Gastrocnemius medialis (tissue), 4 donors: ENCODE data around the gene ATP7B. TPM values are rescaled to one million over a fixed set of nuclear protein-coding genes. Genes with fewer than 3 reads are reported as not detected.

ENCODE experiments used
- ATAC-seq, 2 donors: fragments of 150-250 bp; one replicate each; pipeline ENCODE4 v1.9.1; 2016
- DNase-seq, 2 donors: peaks; one replicate each; pipeline ENCODE4 v3.0.0-alpha.2; 2019
- H3K27ac ChIP-seq, 4 donors: fragments of 200-600 bp; sonication (generic); 1 replicate in 1 of 4; 2 replicates in 3 of 4; pipeline ENCODE4 v1.5.1; 2016 to 2018; ENCODE audit warnings: mild to moderate bottlenecking in 2 of 4, moderate library complexity in 1 of 4
- H3K27me3 ChIP-seq, 3 donors: fragments of 200-600 bp; sonication (generic) in 2 of 3; 1 replicate in 1 of 3; 2 replicates in 2 of 3; pipeline versions ENCODE4 v1.5.1 to v1.6.0; 2016 to 2019; ENCODE audit warnings: mild to moderate bottlenecking in 1 of 3, moderate library complexity in 1 of 3
- H3K36me3 ChIP-seq, 2 donors: fragments of 200-600 bp; sonication (generic) in 1 of 2; one replicate each; pipeline ENCODE4 v1.5.1; 2017 to 2018
- H3K4me1 ChIP-seq, 2 donors: fragments of 200-600 bp; sonication (generic) in 1 of 2; one replicate each; pipeline ENCODE4 v1.5.1; 2016 to 2017; ENCODE audit warnings: mild to moderate bottlenecking in 2 of 2
- H3K4me3 ChIP-seq, 4 donors: fragments of 200-600 bp; sonication (generic) in 3 of 4; 1 replicate in 1 of 4; 2 replicates in 3 of 4; pipeline ENCODE4 v1.5.1; 2016 to 2019; ENCODE audit warnings: mild to moderate bottlenecking in 2 of 4
- H3K9me3 ChIP-seq, 3 donors: fragments of 200-600 bp; sonication (generic) in 2 of 3; 1 replicate in 1 of 3; 2 replicates in 2 of 3; pipeline ENCODE4 v1.5.1; 2016 to 2019
- CTCF ChIP-seq, 5 experiments: fragments of 450-650 bp in 3 of 5; fragments of 200-600 bp in 2 of 5; sonication (generic) in 2 of 5; IDR thresholded peaks in 4 of 5; conservative IDR thresholded peaks in 1 of 5; 1 replicate in 4 of 5; 2 replicates in 1 of 5; pipeline ENCODE4 v1.5.1; 2016 to 2019; ENCODE audit warnings: antibody characterized with exemption in 5 of 5, mild to moderate bottlenecking in 3 of 5, moderate library complexity in 3 of 5
- POLR2A ChIP-seq, 2 donors: fragments of 450-650 bp; IDR thresholded peaks; one replicate each; pipeline ENCODE4 v1.6.1; 2017; ENCODE audit warnings: antibody characterized with exemption in 2 of 2, mild to moderate bottlenecking in 2 of 2, moderate library complexity in 2 of 2
- in situ Hi-C, 4 donors: fragments of 200-750 bp; cut with MboI; loops; one replicate each; pipeline versions ENCODE4 v1.15.0 to v1.8.0; 2017; ENCODE audit warnings: low sequenced_read_pairs in 4 of 4
- intact Hi-C: fragments of 100-400 bp; cut with DNase I; formaldehyde crosslinking; loops from one replicate; pipeline ENCODE4 v1.15.1; 2023; ENCODE audit warnings: low total_unique reads
- total RNA-seq, 4 donors: library from RNA; depleted of rRNA; stranded (reverse); fragments of >200 nt; gene quantifications; one replicate each; pipeline versions ENCODE4 v1.1.0 to v1.2.3, GENCODE V29; 2016

The ATP7B gene
- total RNA-seq, 4 donors from 2014 or later, result 1.6 to 3.3 (median 2.6) TPM

- Histone ChIP-seq H3K9me3 (no peaks in the 10 kb centered on the region), H3K4me1 (no peaks in the 10 kb centered on the region), H3K27ac (no peak overlapping the region), H3K36me3 (peaks cover under 1 to 24% of the 10 kb centered on the region in 2 donors), H3K27me3 (no peaks in the 10 kb centered on the region), H3K4me3 (no peak overlapping the region)
- ATAC-seq (no peak), DNase-seq (no peak)
- TF ChIP-seq CTCF (IDR thresholded peaks at IDR 0.05 in 4 of 5, conservative IDR thresholded peaks at IDR 0.05 in 1 of 5), result no peak
- no peak for TF ChIP-seq POLR2A (IDR thresholded peaks at IDR 0.05)
- in situ Hi-C loops (no loop called here), intact Hi-C loops (no loop called here)
Measured at GRCh38 chr13:51944428-51944827, 66.8 kb downstream of the ATP7B start.

GRCh38 chr13:51943721-51944120, 67.5 kb downstream of the ATP7B start:
- ATAC-seq (no peak), DNase-seq (no peak)
- no peak for TF ChIP-seq CTCF (IDR thresholded peaks at IDR 0.05 in 4 of 5, conservative IDR thresholded peaks at IDR 0.05 in 1 of 5)
- TF ChIP-seq POLR2A (IDR thresholded peaks at IDR 0.05), result no peak
- H3K4me3 ChIP-seq, result no peak overlapping the region
- no peak overlapping the region for H3K27ac ChIP-seq
- intact Hi-C loops, result no loop called here
- H3K36me3 ChIP-seq, result peaks cover 0 to 24% of the 10 kb centered on the region in 2 donors
- no peaks in the 10 kb centered on the region for H3K9me3 ChIP-seq
- no peaks in the 10 kb centered on the region for H3K27me3 ChIP-seq
- in situ Hi-C loops, result no loop called here
- H3K4me1 ChIP-seq, result no peaks in the 10 kb centered on the region

GRCh38 chr13:51942189-51942588, 69.1 kb downstream of the ATP7B start:
- H3K9me3 ChIP-seq, result no peaks in the 10 kb centered on the region
- H3K27ac ChIP-seq, result no peak overlapping the region
- in situ Hi-C loops (no loop called here), intact Hi-C loops (no loop called here)
- TF ChIP-seq POLR2A (IDR thresholded peaks at IDR 0.05), result no peak
- no peak for TF ChIP-seq CTCF (IDR thresholded peaks at IDR 0.05 in 4 of 5, conservative IDR thresholded peaks at IDR 0.05 in 1 of 5)
- H3K36me3 ChIP-seq, result peaks cover 0 to 24% of the 10 kb centered on the region in 2 donors
- H3K4me3 ChIP-seq, result no peak overlapping the region
- no peak for DNase-seq
- ATAC-seq, result no peak
- H3K27me3 ChIP-seq, result no peaks in the 10 kb centered on the region
- H3K4me1 ChIP-seq, result no peaks in the 10 kb centered on the region

GRCh38 chr13:51938454-51938853, 72.8 kb downstream of the ATP7B start:
- ATAC-seq, result no peak

More at GRCh38 chr13:51938454-51938853, 72.8 kb downstream of the ATP7B start:
- in situ Hi-C loops (no loop called here), intact Hi-C loops (no loop called here)
- Histone ChIP-seq H3K36me3 (peaks cover 0 to 27% of the 10 kb centered on the region in 2 donors), H3K27me3 (no peaks in the 10 kb centered on the region), H3K9me3 (no peaks in the 10 kb centered on the region), H3K4me3 (no peak overlapping the region), H3K4me1 (no peaks in the 10 kb centered on the region), H3K27ac (no peak overlapping the region)
- TF ChIP-seq CTCF (IDR thresholded peaks at IDR 0.05 in 4 of 5, conservative IDR thresholded peaks at IDR 0.05 in 1 of 5), result no peak
- no peak for TF ChIP-seq POLR2A (IDR thresholded peaks at IDR 0.05)
- no peak for DNase-seq
